Ishikawa (cell line): Measurements from ENCODE around the gene NDFIP1.

Experiments
- CEBPB ChIP-seq: IDR thresholded peaks from 2 replicates; pipeline ENCODE4 v1.6.1; 2012
- CREB1 ChIP-seq: IDR thresholded peaks from 2 replicates; pipeline ENCODE4 v1.6.1; 2012; ENCODE audit warnings: low read depth
- EGR1 ChIP-seq: IDR thresholded peaks from 2 replicates; pipeline ENCODE4 v1.6.1; 2012
- EP300 ChIP-seq: IDR thresholded peaks from 2 replicates; pipeline ENCODE4 v1.6.1; 2012; ENCODE audit warnings: borderline replicate concordance
- FOXM1 ChIP-seq: IDR thresholded peaks from 2 replicates; pipeline ENCODE4 v1.6.1; 2012; ENCODE audit warnings: low read depth, borderline replicate concordance
- MAX ChIP-seq: IDR thresholded peaks from 2 replicates; pipeline ENCODE4 v1.6.1; 2012
- TAF1 ChIP-seq: IDR thresholded peaks from 2 replicates; pipeline ENCODE4 v1.6.1; 2012; ENCODE audit warnings: low read depth, mild to moderate bottlenecking
- YY1 ChIP-seq: IDR thresholded peaks from 2 replicates; pipeline ENCODE4 v1.6.1; 2012; ENCODE audit warnings: low read depth
- ZBTB7A ChIP-seq: IDR thresholded peaks from 2 replicates; pipeline ENCODE4 v1.6.1; 2012; ENCODE audit warnings: low read depth

Gene NDFIP1

GRCh38 chr5:142200387-142200786, 91.8 kb downstream of the NDFIP1 start:
- TF ChIP-seq CEBPB = no peak
- TF ChIP-seq TAF1 = no peak
- TF ChIP-seq CREB1 = no peak
- no peak for TF ChIP-seq MAX
- no peak for TF ChIP-seq FOXM1
- TF ChIP-seq EP300 = no peak

DNA sequence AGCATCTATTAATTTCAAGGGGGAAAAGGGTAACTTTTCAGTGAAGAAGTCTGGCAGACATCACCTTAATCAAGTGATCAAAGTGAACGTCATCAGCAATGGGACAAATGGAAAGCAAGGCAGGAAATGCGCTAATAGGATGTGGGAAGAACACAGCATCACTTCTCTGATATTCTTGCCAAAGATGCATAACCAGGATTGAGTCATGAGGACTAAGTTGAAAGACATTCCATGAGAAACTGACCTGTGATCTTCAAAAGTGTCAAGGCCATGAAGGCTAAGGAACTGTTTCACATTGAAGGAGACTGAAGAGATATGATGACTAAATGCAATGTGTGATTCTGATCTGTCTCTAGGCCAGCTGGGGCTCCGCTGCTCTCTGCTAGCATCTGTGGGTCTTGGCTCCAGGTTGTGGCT, 92.9 kb downstream of the NDFIP1 start:
- no peak for TF ChIP-seq CREB1
- TF ChIP-seq FOXM1 = no peak
- TF ChIP-seq ZBTB7A = no peak
- TF ChIP-seq YY1 = no peak

DNA sequence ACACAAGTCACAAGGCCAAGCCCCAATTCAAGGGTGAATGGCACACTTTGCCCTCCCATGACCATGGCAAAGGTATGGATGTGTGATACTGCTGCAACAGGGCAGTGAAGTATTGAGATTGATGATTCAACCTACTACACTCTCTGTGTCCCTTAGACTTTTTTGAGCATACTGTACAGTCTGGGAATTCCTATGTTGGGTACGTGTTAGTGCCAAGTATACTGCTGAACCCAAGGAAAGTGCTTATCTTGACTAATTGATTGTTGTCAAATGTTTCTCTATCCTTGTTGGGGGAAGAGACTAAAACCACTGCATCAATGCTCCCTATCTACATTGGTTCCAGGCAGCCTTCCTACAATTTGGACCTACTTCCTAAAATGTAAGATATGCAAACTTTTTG, 93.7 kb downstream of the NDFIP1 start:
- TF ChIP-seq FOXM1 = no peak
- no peak for TF ChIP-seq EGR1
